Measurements from ENCODE around the gene TJAP1. TPM values are rescaled to one million over a fixed set of nuclear protein-coding genes. Genes with fewer than 3 reads are reported as not detected.
"Not testable (repeated sequence)": the region's sequence is repeated elsewhere in the genome, so short reads cannot be mapped to it uniquely, and the experiment has no call there.

The TJAP1 gene
- total RNA-seq, 1 donor from 2014 or later = 20.5 TPM

DNA sequence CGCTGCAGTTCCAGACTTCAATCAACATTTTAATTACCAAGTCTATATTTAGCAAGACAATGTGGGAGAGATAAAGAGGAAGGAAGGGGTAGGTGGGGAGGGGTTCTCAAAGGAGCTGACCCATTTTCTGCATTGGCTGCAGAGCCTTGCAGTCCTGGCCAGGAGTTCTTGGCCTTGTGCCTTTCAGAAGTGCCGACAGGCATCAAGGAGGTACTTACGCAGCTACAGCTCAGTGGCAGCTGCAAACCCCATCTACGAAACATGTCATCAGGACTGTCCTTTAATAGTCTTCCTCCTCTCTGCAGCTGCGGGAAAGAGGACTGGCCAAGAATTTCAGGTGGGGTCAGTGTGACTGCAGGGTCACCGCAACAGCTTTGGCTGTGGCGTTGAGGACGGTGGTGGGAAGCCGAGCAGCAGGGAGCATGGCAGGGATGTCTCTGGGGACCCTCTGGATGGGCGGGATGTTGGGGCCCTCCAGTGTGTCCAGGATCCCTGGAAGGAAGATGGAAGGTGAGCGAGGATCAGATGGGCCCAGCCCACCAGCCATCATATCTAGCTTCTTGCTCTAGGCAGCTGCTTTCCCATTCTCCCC is 34.5 kb downstream of the TJAP1 start:
- intact Hi-C loops (cut with DNase I) = loop anchor here (10.0 kb wide), 1 partner anchor 247 kb away; no protein-coding TSS in a partner anchor
- DNase-seq = peak; percentile 72
- ATAC-seq (ENCODE audit: poor library complexity) = peak; percentile 56

GRCh38 chr6:43515808-43516207 is 38.4 kb downstream of the TJAP1 start:
- intact Hi-C loops (cut with DNase I) = loop anchor here (10.0 kb wide), 1 partner anchor 251 kb away; no protein-coding TSS in a partner anchor
- ATAC-seq (ENCODE audit: poor library complexity) = no peak
- DNase-seq = no peak

DNA sequence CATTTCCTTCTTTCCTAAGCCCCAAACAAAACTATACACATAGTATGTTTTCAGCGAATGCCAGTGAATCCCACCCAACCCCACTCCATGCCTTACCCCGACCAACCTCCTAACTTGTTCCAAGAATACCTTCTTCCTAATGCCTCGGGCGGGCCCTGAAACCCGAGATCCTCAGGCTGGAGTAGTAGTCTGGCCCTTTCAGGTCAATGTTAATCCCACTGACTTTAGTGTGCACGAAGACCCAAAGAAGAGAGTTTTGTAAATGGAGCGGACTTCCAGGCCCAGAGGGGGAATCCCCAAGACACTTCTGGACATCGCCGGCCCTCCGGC is 39.0 kb downstream of the TJAP1 start:
- intact Hi-C loops (cut with DNase I) = loop anchor here (10.0 kb wide), 1 partner anchor 252 kb away; no protein-coding TSS in a partner anchor
- ATAC-seq (ENCODE audit: poor library complexity) (peak; percentile 1), DNase-seq (no peak)

DNA sequence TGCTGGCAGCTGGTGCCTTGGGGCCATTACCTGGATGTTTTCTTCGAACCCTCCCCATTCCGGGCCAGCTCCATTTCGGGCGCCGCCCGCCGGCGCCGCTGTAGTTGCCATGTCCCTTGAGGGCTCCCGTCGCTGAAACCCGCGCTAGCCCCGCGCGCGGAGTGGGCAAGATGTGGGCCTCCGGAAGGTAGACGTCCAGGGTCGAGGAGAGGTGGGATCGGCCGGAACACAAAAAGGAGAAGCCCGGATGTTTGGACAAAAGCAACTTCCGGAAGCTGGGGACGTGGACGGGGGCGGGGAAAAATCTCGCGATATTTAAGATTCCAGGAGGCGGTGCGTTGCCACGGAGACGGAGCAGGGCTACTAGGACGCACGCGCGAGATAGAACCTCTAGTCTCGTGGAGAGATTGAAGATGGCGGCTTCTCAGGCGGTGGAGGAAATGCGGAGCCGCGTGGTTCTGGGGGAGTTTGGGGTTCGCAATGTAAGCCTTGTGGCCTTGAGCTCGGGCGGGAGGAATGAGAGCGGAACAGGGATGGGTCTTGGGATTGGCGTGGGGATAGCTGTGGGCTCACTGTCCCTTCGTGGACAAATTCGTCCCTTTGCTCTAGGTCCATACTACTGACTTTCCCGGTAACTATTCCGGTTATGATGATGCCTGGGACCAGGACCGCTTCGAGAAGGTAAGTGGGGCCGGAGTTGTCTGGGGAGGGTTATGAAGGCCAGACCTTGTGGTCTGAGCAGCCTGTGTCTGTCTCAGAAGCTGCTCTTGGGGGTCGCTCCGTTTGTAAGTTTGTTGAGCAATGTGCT is 39.5 kb downstream of the TJAP1 start, which contains the start of the genes POLR1C and YIPF3:
Gene POLR1C (plus strand): TSS at position 393 of the 808 bp plus-strand sequence. CDS start 21 bp downstream, at position 414.
Gene YIPF3 (minus strand): TSS at position 230 of the 808 bp plus-strand sequence. CDS start 119 bp downstream, at position 111.
- intact Hi-C loops (cut with DNase I) = loop anchor here (10.0 kb wide), 1 partner anchor 252 kb away; no protein-coding TSS in a partner anchor
- ATAC-seq (ENCODE audit: poor library complexity) (peak; percentile 96), DNase-seq (peak; percentile 98)

DNA sequence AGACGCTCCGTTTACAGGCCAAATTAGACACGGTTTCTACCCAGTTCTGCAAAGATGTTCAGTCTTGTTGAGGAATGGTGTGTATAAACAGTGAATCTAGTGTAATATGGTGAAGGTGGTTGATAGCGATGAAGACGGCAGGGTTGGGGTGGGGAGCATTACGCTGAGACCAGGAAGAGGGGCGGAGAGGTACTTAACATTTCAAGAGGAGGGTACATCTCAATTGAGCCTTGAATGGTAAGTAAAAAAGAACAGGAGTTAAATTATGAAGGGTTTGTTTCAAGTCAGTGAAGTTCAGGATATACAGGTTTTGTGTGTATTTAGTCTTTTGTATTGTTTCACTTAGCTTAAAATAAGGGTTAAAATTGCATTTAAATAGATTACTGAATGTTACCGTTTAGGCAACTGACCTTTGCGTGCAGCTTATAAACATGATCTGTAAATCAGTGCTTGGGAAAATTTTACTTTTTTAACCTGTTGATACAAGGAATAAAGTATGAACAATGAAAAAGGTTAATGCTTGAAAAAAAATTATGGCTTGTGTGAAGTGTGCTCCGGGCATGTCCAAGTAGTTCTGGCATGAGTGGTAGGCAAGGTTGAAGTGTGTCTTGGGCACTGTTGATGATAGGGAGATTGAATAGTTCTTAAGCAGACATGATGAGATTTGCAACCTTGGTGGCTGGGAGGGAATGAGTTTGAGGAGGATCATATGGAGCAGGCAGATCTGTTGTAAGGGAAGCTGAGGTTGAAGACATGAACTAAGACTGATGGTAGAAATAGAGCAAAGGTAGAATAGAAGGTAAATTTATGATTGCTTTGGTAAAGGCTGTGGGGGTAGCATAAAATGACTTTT is 40.4 kb downstream of the TJAP1 start:
- ATAC-seq (ENCODE audit: poor library complexity) = no peak
- intact Hi-C loops (cut with DNase I) = loop anchor here (10.0 kb wide), 1 partner anchor 253 kb away; no protein-coding TSS in a partner anchor
- no peak for DNase-seq

- intact Hi-C loops (cut with DNase I) = loop anchor here (5.0 kb wide), 1 partner anchor 42 kb away; no protein-coding TSS in a partner anchor
- ATAC-seq (ENCODE audit: poor library complexity) (no peak), DNase-seq (no peak)
Observed at GRCh38 chr6:43520097-43520496, 42.7 kb downstream of the TJAP1 start.

- no peak for DNase-seq
- ATAC-seq (ENCODE audit: poor library complexity) = peak; percentile 37
- intact Hi-C loops (cut with DNase I) = loop anchor here (5.0 kb wide), 1 partner anchor 40 kb away; no protein-coding TSS in a partner anchor
Observed at GRCh38 chr6:43521836-43522235, 44.5 kb downstream of the TJAP1 start.

DNA sequence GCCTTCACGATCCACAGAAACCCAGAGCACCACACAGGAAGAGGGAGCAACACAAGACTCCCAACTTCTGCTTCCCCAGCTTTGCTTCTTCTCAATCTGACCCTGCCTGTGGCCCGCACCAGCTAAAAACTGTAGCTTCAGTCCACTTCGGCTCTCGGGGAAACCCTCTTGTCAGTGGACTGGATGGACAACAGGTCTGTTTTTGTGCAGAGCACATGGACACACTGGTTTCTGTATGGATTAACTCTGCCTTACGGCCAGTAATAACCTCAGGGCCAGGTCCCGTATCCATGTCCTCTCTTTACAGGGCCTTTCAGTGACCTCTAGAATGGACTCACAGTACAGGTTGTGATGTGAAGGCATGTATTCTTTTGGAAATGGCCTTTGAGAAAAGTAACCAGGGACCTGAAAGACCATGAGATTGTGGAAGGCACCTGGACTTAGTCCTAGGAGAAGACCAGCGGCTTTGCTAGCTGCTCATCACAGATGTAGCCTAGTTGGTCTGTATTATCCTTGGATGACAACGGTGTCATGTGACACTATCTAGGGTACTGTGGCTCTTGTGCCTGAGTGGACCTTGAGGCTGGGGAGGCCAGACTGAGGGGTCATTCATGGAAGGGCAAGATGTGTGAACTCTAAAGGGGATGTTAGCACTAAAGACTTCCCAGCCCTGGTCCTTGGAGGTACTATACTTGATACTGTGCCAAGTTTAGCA is 45.3 kb downstream of the TJAP1 start:
- intact Hi-C loops (cut with DNase I) = loop anchor here (5.0 kb wide), 1 partner anchor 40 kb away; no protein-coding TSS in a partner anchor
- ATAC-seq (ENCODE audit: poor library complexity) (peak; percentile 6), DNase-seq (no peak)

- intact Hi-C loops (cut with DNase I) = loop anchor here (5.0 kb wide), 1 partner anchor 39 kb away; no protein-coding TSS in a partner anchor
- ATAC-seq (ENCODE audit: poor library complexity) = no peak
- DNase-seq = no peak
Observed at GRCh38 chr6:43523284-43523683, 45.9 kb downstream of the TJAP1 start.

- no peak for ATAC-seq (ENCODE audit: poor library complexity)
- intact Hi-C loops (cut with DNase I) = loop anchor here (5.0 kb wide), 1 partner anchor 38 kb away; no protein-coding TSS in a partner anchor
- DNase-seq = no peak
Observed at GRCh38 chr6:43524483-43524961, 47.2 kb downstream of the TJAP1 start.

DNA sequence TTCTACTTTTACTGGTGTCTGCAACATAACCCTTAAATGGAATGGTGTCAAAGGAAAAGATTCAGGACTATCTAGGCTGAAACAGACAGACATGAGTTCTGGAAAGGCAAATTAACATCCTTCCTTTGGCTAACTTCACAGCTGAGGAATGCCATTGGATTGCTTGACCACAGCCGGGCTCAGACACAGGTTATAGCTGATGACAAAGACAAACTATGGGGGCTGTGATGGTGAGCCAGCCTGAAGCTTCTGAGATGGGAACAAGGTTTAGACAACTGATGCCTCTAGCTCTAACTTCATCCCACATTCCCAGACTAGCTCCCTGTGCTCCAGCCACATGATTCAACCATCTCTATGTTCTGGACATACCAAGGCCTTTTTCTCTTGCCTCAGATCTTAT is 54.8 kb downstream of the TJAP1 start:
- intact Hi-C loops (cut with DNase I) = no loop called here
- no peak for ATAC-seq (ENCODE audit: poor library complexity)
- no peak for DNase-seq

GRCh38 chr6:43538986-43539385 is 61.6 kb downstream of the TJAP1 start:
- intact Hi-C loops (cut with DNase I); ATAC-seq (ENCODE audit: poor library complexity); DNase-seq: not testable (repeated sequence)

DNA sequence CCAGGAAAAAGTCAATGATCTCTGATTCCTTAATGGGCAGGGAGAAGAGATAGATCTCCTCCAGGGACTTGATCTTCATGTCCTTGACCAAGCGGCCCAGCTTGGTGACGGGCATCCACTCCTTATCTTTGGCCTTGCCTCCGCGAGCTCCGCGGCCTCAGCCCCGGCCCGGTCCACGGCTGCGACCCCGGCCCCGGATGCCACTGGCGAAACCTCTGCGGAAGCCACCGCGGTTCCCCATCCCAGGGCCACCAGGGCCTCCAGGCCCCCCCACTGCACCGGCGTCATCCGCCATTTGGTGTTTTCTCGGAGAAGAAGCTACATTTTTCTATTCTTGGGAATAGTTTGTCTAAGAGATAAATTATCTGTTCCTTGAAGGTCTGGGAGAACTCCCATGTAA is 62.0 kb downstream of the TJAP1 start:
- ATAC-seq (ENCODE audit: poor library complexity); intact Hi-C loops (cut with DNase I); DNase-seq: not testable (repeated sequence)

DNA sequence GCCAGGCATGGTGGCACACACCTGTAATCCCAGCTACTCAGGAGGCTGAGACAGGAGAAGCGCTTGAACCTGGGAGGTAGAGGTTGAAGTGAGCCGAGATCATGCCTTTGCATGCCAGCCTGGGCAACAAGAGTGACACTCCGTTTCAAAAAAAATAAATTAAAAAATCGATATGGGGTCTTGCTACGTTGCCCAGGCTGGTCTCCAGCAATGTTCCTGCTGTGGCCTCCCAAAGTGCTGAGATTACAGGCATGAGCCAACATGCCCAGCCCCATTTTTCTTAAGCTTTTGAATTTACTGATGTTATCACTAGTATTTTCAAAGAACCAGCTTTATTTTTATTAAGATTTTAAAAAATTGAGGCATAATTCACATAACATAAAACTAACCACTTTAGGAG is 63.1 kb downstream of the TJAP1 start:
- intact Hi-C loops (cut with DNase I) = no loop called here
- ATAC-seq (ENCODE audit: poor library complexity) = no peak
- no peak for DNase-seq

DNA sequence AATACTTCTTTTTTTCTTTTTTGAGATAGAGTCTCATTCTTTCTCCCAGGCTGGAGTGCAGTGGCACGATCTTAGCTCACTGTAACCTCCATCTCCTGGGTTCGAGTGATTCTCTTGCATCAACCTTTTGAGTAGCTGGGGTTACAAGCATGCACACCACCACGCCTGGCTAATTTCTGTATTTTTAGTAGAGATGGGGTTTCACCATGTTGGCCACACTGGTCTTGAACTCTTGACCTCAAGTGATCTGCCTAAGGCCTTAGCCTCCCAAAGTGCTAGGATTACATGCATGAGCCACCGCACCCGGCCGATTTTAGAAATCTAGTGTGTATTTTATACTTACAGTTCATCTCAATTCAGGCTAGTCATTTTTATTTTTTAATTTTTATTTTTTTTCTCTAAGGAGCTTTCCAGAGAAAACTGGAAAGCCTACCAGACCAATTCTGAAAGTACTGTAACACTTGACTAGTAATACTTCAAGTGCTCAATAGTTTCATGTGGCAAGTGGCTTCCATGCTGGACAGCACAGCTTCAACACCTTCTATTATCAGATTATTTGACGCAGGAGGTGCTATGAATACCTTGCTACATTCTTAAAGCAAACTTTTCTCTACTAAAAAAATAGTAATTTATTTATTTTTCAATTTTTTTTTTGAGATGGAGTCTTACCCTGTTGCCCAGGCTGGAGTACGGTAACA is 64.6 kb downstream of the TJAP1 start:
- ATAC-seq (ENCODE audit: poor library complexity) = no peak
- no peak for DNase-seq
- intact Hi-C loops (cut with DNase I) = no loop called here

- intact Hi-C loops (cut with DNase I) = no loop called here
- DNase-seq = no peak
Observed at GRCh38 chr6:43544461-43544860, 67.1 kb downstream of the TJAP1 start.

DNA sequence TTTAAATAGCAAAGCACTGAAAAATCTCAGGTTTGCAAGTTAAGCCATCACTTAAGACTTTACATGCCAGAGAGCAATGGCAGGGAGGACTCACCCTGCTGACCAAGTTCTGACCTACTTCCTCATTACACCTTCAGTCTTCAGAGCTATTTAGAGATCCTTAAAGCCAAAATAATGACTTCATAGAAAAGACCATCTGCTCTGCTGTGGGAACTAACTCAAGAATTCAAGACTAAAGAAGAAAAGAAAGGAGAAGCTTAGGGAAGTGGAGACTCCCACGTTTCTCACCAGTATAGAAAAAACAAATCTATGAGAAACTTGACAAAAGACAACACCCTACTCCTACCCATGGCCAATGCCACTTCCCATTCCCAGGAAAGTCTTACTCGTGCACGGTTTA is 69.9 kb downstream of the TJAP1 start:
- DNase-seq (no peak), ATAC-seq (ENCODE audit: poor library complexity) (no peak)
- intact Hi-C loops (cut with DNase I) = no loop called here

More at GRCh38 chr6:43544461-43544860, 67.1 kb downstream of the TJAP1 start:
- ATAC-seq (ENCODE audit: poor library complexity) = no peak
